Psoas muscle (tissue), 8 donors: ENCODE results near the gene RASA3. TPM values are rescaled to one million over a fixed set of nuclear protein-coding genes. Genes with fewer than 3 reads are reported as not detected.
A peak's percentile ranks its signal among the peaks of the same experiment; 100 is the strongest.

Experiments used
- ATAC-seq, 4 donors: fragments of 200-7000 bp; cut with Tn5 transposase; one replicate each; pipeline ENCODE4 v1.9.1; 2020; ENCODE audit warnings: moderate library complexity in 3 of 4, mild to moderate bottlenecking in 2 of 4
- DNase-seq, 2 donors: peaks; one replicate each; pipeline ENCODE4 v3.0.0-alpha.2; 2020
- H3K27ac ChIP-seq: fragments of 200-600 bp; one replicate; pipeline ENCODE4 v1.8.0; 2022
- H3K27me3 ChIP-seq, 3 donors: fragments of 200-600 bp in 1 of 3; one replicate each; pipeline versions ENCODE4 v1.6.1 to v1.8.0; 2013 to 2022; ENCODE audit warnings: low read length in 2 of 3, mild to moderate bottlenecking in 2 of 3, moderate library complexity in 1 of 3; ENCODE audit not compliant: insufficient read depth in 3 of 3
- H3K36me3 ChIP-seq, 2 donors: fragments of 200-600 bp in 1 of 2; one replicate each; pipeline versions ENCODE4 v1.6.1 to v1.8.0; 2013 to 2022; ENCODE audit warnings: low read depth in 1 of 2, mild to moderate bottlenecking in 1 of 2, moderate library complexity in 1 of 2; ENCODE audit not compliant: insufficient read depth in 1 of 2
- H3K4me1 ChIP-seq: fragments of 200-600 bp; one replicate; pipeline ENCODE4 v1.8.0; 2022
- H3K4me3 ChIP-seq: fragments of 200-600 bp; one replicate; pipeline ENCODE4 v1.8.0; 2022; ENCODE audit warnings: mild to moderate bottlenecking
- H3K9me3 ChIP-seq: fragments of 200-600 bp; one replicate; pipeline ENCODE4 v1.8.0; 2022
- CTCF ChIP-seq: fragments of 200-600 bp; IDR thresholded peaks from one replicate; pipeline ENCODE4 v1.8.0; 2022; ENCODE audit warnings: antibody characterized with exemption
- WGBS, 3 donors: extraction: QIAGEN DNeasy Blood & Tissue Kit; methylation state at CpG; one replicate each; pipeline versions ENCODE4 v1.1.6 to v1.1.7; 2013; 5-methylcytosine and 5-hydroxymethylcytosine counted together
- intact Hi-C, 2 donors: fragments of 100-400 bp; cut with DNase I; formaldehyde crosslinking; loops; one replicate each; pipeline versions ENCODE4 v1.11.0 to v1.14.2; 2022
- polyA plus RNA-seq, 3 donors: library from polyadenylated mRNA; stranded (reverse); fragments of 200-250 nt; gene quantifications; one replicate each; pipeline ENCODE4 v1.2.3, GENCODE V29; 2013
- total RNA-seq, 4 donors: library from RNA; stranded (reverse); fragmentation: NEBNext Ultra II Directional in 2 of 4; extraction: Animal tissue kit (Norgen Biotek cat#: 25700) in 2 of 4; gene quantifications; one replicate each; pipeline versions ENCODE4 v1.2.1 to v1.2.4, GENCODE V29; 2021 to 2023
- donor health status: healthy with polysubstance abuse.
- donor health status: DM: no; HTN: no; CAD: no; lungs with moderate emphysema.
- donor health status: Bipolar disorder and iron deficiency.
- donor health status: healthy.
- donor health status: DM: yes; HTN: yes; CAD: no.
- donor health status: DM: no; HTN: no; CAD: no.
- donor health status: DM: no; HTN: no; CAD: no.
- donor health status: DM: yes; HTN: yes; CAD: no.

The RASA3 gene
- total and polyA plus RNA-seq, 7 donors, result 4.8 to 24.4 (median 13.1) TPM

- WGBS, 3 donors, result 91 to 96% (median 93%) methylated on average over 27 of the region's 27 CpGs
- H3K4me3 ChIP-seq, result no peak overlapping the region
- H3K27me3 ChIP-seq, result no peaks in the 10 kb centered on the region
- intact Hi-C loops, result no loop called here
- TF ChIP-seq CTCF, result no peak
- DNase-seq (no peak), ATAC-seq (no peak)
- peaks cover 0 to 12% of the 10 kb centered on the region in 2 donors for H3K36me3 ChIP-seq
- H3K4me1 ChIP-seq, result peaks cover 3% of the 10 kb centered on the region
- no peaks in the 10 kb centered on the region for H3K9me3 ChIP-seq
- H3K27ac ChIP-seq, result no peak overlapping the region
Measured at GRCh38 chr13:113955691-113956090, 176.7 kb downstream of the RASA3 start.

GRCh38 chr13:113955235-113955634 lies 177.2 kb downstream of the RASA3 start:
- intact Hi-C loops, result no loop called here
- no peak overlapping the region for H3K27ac ChIP-seq
- WGBS, 3 donors, result 95 to 99% (median 96%) methylated on average over 29 of the region's 29 CpGs
- peaks cover 5% of the 10 kb centered on the region for H3K4me1 ChIP-seq
- no peaks in the 10 kb centered on the region for H3K9me3 ChIP-seq
- H3K27me3 ChIP-seq, result no peaks in the 10 kb centered on the region
- no peak overlapping the region for H3K4me3 ChIP-seq
- peak in 1 of 2 donors; percentile 7 for DNase-seq
- TF ChIP-seq CTCF, result no peak
- ATAC-seq, result no peak
- H3K36me3 ChIP-seq, result peaks cover 0 to 12% of the 10 kb centered on the region in 2 donors

- H3K4me3 ChIP-seq, result no peak overlapping the region
- no peaks in the 10 kb centered on the region for H3K27me3 ChIP-seq
- H3K36me3 ChIP-seq, result peaks cover 0 to 12% of the 10 kb centered on the region in 2 donors
- peaks cover 5% of the 10 kb centered on the region for H3K4me1 ChIP-seq
- intact Hi-C loops, result no loop called here
- TF ChIP-seq CTCF, result no peak
- H3K9me3 ChIP-seq, result no peaks in the 10 kb centered on the region
- ATAC-seq (no peak), DNase-seq (peak; percentile 8 to 35)
- no peak overlapping the region for H3K27ac ChIP-seq
- WGBS, 3 donors, result 81 to 87% (median 83%) methylated on average over 20 of the region's 20 CpGs
Measured at GRCh38 chr13:113954046-113954835, 178.2 kb downstream of the RASA3 start.

- Histone ChIP-seq H3K4me1 (peaks cover 5% of the 10 kb centered on the region), H3K27me3 (no peaks in the 10 kb centered on the region), H3K36me3 (peaks cover 0 to 12% of the 10 kb centered on the region in 2 donors), H3K4me3 (no peak overlapping the region), H3K27ac (no peak overlapping the region), H3K9me3 (no peaks in the 10 kb centered on the region)
- no peak for TF ChIP-seq CTCF
- intact Hi-C loops, result loop anchor here in 1 of 2 donors (2.0 kb wide), 1 partner anchor 273 kb away; no protein-coding TSS in a partner anchor
- WGBS, 3 donors, result 92 to 97% (median 96%) methylated on average over 16 of the region's 16 CpGs
- peak in 1 of 2 donors; percentile 44 for DNase-seq
- no peak for ATAC-seq
Measured at GRCh38 chr13:113953561-113953960, 178.9 kb downstream of the RASA3 start.
